PC-9 (cell line): Measurements from ENCODE around the gene CACNG5.

Experiments
- CTCF ChIP-seq: fragments of 200-600 bp; sonication (generic); conservative IDR thresholded peaks from 2 replicates; pipeline ENCODE4 v1.6.1; 2017; ENCODE audit warnings: mixed run types, antibody characterized with exemption, mild to moderate bottlenecking, moderate library complexity
- EZH2 ChIP-seq: fragments of 200-600 bp; sonication (generic); IDR thresholded peaks from 2 replicates; pipeline ENCODE4 v1.8.0; 2017; ENCODE audit warnings: antibody characterized with exemption, low read depth

DNA sequence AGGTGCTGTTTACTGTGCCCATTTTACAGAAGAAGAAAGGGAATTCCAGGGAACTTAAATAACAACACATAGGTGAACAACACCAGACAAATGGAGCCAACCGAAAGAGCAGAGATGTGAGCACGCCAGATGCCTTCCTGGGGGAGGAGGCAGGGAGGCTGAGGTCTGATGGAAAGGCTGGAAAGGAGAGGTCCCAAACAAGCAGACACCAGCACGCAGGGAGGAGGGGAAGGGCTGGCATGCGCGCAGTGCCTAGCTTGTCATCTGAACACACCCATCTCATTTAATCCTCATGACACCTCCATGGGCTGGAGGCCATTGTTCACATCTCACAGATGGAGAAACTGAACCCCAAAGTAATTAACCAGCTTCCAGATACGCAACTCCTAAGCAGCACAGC, 20.9 kb upstream of the CACNG5 start:
- TF ChIP-seq CTCF, result no peak
- TF ChIP-seq EZH2, result no peak
